HG02943 (cell line): ENCODE results near the gene GNAQ.

Experiments
- ATAC-seq: cut with Tn5 transposase; IDR thresholded peaks from one replicate; pipeline ENCODE4 v1.9.1; 2021; ENCODE audit warnings: mild to moderate bottlenecking, low read depth, moderate library complexity; ENCODE audit not compliant: unreplicated experiment

GNAQ gene

GRCh38 chr9:77830618-77831285, 200.9 kb downstream of the GNAQ start:
- no peak for ATAC-seq

GRCh38 chr9:77829420-77829819, 202.2 kb downstream of the GNAQ start:
- ATAC-seq: no peak

- no peak for ATAC-seq
These were observed 204.4 kb downstream of the GNAQ start for GRCh38 chr9:77827104-77827784.

GRCh38 chr9:77826621-77827020, 205.0 kb downstream of the GNAQ start:
- no peak for ATAC-seq

GRCh38 chr9:77826116-77826515, 205.5 kb downstream of the GNAQ start:
- ATAC-seq: no peak

GRCh38 chr9:77825361-77825760, 206.2 kb downstream of the GNAQ start:
- ATAC-seq: no peak

GRCh38 chr9:77820293-77820954, 211.2 kb downstream of the GNAQ start:
- ATAC-seq: no peak

GRCh38 chr9:77819657-77820056, 212.0 kb downstream of the GNAQ start:
- ATAC-seq: no peak

GRCh38 chr9:77817590-77818311, 213.9 kb downstream of the GNAQ start:
- no peak for ATAC-seq

- ATAC-seq: no peak
These were observed 214.8 kb downstream of the GNAQ start for GRCh38 chr9:77816641-77817341.

GRCh38 chr9:77815260-77815659, 216.4 kb downstream of the GNAQ start:
- no peak for ATAC-seq

- no peak for ATAC-seq
These were observed 219.8 kb downstream of the GNAQ start for GRCh38 chr9:77811832-77812231.

- no peak for ATAC-seq
These were observed 220.9 kb downstream of the GNAQ start for GRCh38 chr9:77810637-77811119.

GRCh38 chr9:77810047-77810446, 221.6 kb downstream of the GNAQ start:
- no peak for ATAC-seq

GRCh38 chr9:77809552-77809951, 222.1 kb downstream of the GNAQ start:
- no peak for ATAC-seq

GRCh38 chr9:77808751-77809081, 222.9 kb downstream of the GNAQ start:
- ATAC-seq: no peak

- no peak for ATAC-seq
These were observed 223.5 kb downstream of the GNAQ start for GRCh38 chr9:77807846-77808750.

GRCh38 chr9:77807281-77807683, 224.3 kb downstream of the GNAQ start:
- no peak for ATAC-seq

- no peak for ATAC-seq
These were observed 224.9 kb downstream of the GNAQ start for GRCh38 chr9:77806741-77807140.
